Fibroblast of lung (primary cell): Measurements from ENCODE around the gene TSPAN31.

Experiments
- CTCF ChIP-seq, 2 donors: IDR thresholded peaks in 1 of 2; conservative IDR thresholded peaks in 1 of 2; 1 replicate in 1 of 2; 2 replicates in 1 of 2; pipeline ENCODE4 v1.5.1; 2011 to 2012; ENCODE audit warnings: low read length in 2 of 2, control low read depth in 1 of 2, inconsistent platforms in 1 of 2, low read depth in 1 of 2, mild to moderate bottlenecking in 1 of 2
- EZH2 ChIP-seq: IDR thresholded peaks from 2 replicates; pipeline ENCODE4 v1.5.1; 2012; ENCODE audit warnings: low read length, control low read depth, mild to moderate bottlenecking; ENCODE audit errors: missing control alignments

GRCh38 chr12:57767305-57767698, 22.5 kb downstream of the TSPAN31 start:
- TF ChIP-seq CTCF (conservative IDR thresholded peaks at IDR 0.05 in 1 of 2, IDR thresholded peaks at IDR 0.05 in 1 of 2; ENCODE audit: low read depth in 1 of 2, low read length in 2 of 2), result no peak
- TF ChIP-seq EZH2, result no peak
